ENCODE measurements around the gene MRGPRD. TPM values are rescaled to one million over a fixed set of nuclear protein-coding genes. Genes with fewer than 3 reads are reported as not detected.

Gene MRGPRD
- total and polyA plus RNA-seq, 8 donors: 0.92 TPM; not detected in 7

GRCh38 chr11:68978626-68978930, 2.2 kb downstream of the MRGPRD start:
- no peaks in the 10 kb centered on the region for H3K4me1 ChIP-seq
- DNase-seq: no peak
- H3K4me3 ChIP-seq: no peak overlapping the region
- intact Hi-C loops (cut with DNase I; ENCODE audit: low total_unique reads): no loop called here
- no peaks in the 10 kb centered on the region for H3K9me3 ChIP-seq
- TF ChIP-seq EP300 (IDR thresholded peaks at IDR 0.05) (no peak), CTCF (IDR thresholded peaks at IDR 0.05) (no peak), POLR2A (IDR thresholded peaks at IDR 0.05) (no peak), POLR2AphosphoS5 (IDR thresholded peaks at IDR 0.05) (no peak)
- peaks cover 0 to 8% (median 0%) of the 10 kb centered on the region in 3 donors for H3K27me3 ChIP-seq
- H3K36me3 ChIP-seq: no peaks in the 10 kb centered on the region
- no peak overlapping the region for H3K27ac ChIP-seq
- 68 to 76% (median 72%) methylated on average over 5 of the region's 5 CpGs for WGBS, 5 donors

- no peaks in the 10 kb centered on the region for H3K36me3 ChIP-seq
- WGBS, 5 donors: 72 to 82% (median 78%) methylated on average over 14 of the region's 14 CpGs
- intact Hi-C loops (cut with DNase I; ENCODE audit: low total_unique reads): no loop called here
- no peak overlapping the region for H3K4me3 ChIP-seq
- TF ChIP-seq CTCF (IDR thresholded peaks at IDR 0.05): no peak
- no peak for TF ChIP-seq EP300 (IDR thresholded peaks at IDR 0.05)
- no peak for TF ChIP-seq POLR2A (IDR thresholded peaks at IDR 0.05)
- no peak for TF ChIP-seq POLR2AphosphoS5 (IDR thresholded peaks at IDR 0.05)
- peaks cover 0 to 8% (median 0%) of the 10 kb centered on the region in 3 donors for H3K27me3 ChIP-seq
- no peak for DNase-seq
- H3K4me1 ChIP-seq: no peaks in the 10 kb centered on the region
- no peak overlapping the region for H3K27ac ChIP-seq
- H3K9me3 ChIP-seq: no peaks in the 10 kb centered on the region
Measured at GRCh38 chr11:68977781-68978625, 2.8 kb downstream of the MRGPRD start.

GRCh38 chr11:68976563-68976962, 4.2 kb downstream of the MRGPRD start:
- Histone ChIP-seq H3K4me1 (no peaks in the 10 kb centered on the region), H3K27me3 (peaks cover 0 to 13% (median 0%) of the 10 kb centered on the region in 3 donors), H3K9me3 (no peaks in the 10 kb centered on the region), H3K27ac (no peak overlapping the region), H3K4me3 (no peak overlapping the region), H3K36me3 (no peaks in the 10 kb centered on the region)
- intact Hi-C loops (cut with DNase I; ENCODE audit: low total_unique reads): no loop called here
- no peak for DNase-seq
- 61 to 76% (median 65%) methylated on average over 3 to 4 of the region's 4 CpGs for WGBS, 5 donors
- TF ChIP-seq POLR2AphosphoS5 (IDR thresholded peaks at IDR 0.05) (no peak), CTCF (IDR thresholded peaks at IDR 0.05) (no peak), POLR2A (IDR thresholded peaks at IDR 0.05) (no peak), EP300 (IDR thresholded peaks at IDR 0.05) (no peak)

DNA sequence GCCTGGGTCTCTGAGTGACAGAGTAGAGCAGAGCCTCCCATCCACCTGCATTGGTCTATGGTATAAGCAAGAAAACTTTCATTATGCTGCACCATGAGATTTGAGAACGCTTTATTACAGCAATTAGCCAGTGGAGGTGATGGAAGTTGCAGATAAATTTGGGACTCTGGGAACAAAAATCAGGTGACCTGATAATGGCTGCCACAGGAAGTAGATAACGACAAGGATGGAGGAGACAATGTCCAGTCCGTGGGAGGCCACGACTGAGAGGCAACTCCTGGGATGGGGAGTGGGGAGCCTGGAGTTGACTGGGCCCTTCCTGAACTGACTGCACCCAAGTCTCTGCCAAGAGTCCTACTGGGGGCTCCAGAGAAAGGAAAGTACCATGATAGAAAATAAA, 4.7 kb downstream of the MRGPRD start:
- Histone ChIP-seq H3K36me3 (no peaks in the 10 kb centered on the region), H3K27ac (no peak overlapping the region), H3K4me1 (no peaks in the 10 kb centered on the region), H3K27me3 (peaks cover 0 to 18% (median 0%) of the 10 kb centered on the region in 3 donors), H3K4me3 (no peak overlapping the region), H3K9me3 (no peaks in the 10 kb centered on the region)
- intact Hi-C loops (cut with DNase I; ENCODE audit: low total_unique reads): no loop called here
- DNase-seq: no peak
- WGBS, 5 donors: 50 to 61% (median 55%) methylated on average over 4 of the region's 4 CpGs
- TF ChIP-seq POLR2AphosphoS5 (IDR thresholded peaks at IDR 0.05): no peak
- TF ChIP-seq CTCF (IDR thresholded peaks at IDR 0.05): no peak
- no peak for TF ChIP-seq EP300 (IDR thresholded peaks at IDR 0.05)
- TF ChIP-seq POLR2A (IDR thresholded peaks at IDR 0.05): no peak

Measured in stomach (tissue), 9 donors.